HFF-Myc (cell line): ENCODE results near the gene EXOC3.

Experiments used
- DNase-seq: peaks from one replicate; pipeline ENCODE4 v3.0.0-alpha.2; 2011; ENCODE audit warnings: low read depth; ENCODE audit errors: extremely low read depth
- H3K4me3 ChIP-seq: replicated peaks from 2 replicates; pipeline ENCODE4 v1.5.1; 2011; ENCODE audit warnings: low read depth, mild to moderate bottlenecking, control low read depth, low read length
- TF ChIP-seq, protein P1 (sequence below): IDR thresholded peaks from 2 replicates; pipeline ENCODE4 v1.5.1; 2012; ENCODE audit warnings: mild to moderate bottlenecking, low read depth, low read length, control low read depth; ENCODE audit errors: missing control alignments

The EXOC3 gene

DNA sequence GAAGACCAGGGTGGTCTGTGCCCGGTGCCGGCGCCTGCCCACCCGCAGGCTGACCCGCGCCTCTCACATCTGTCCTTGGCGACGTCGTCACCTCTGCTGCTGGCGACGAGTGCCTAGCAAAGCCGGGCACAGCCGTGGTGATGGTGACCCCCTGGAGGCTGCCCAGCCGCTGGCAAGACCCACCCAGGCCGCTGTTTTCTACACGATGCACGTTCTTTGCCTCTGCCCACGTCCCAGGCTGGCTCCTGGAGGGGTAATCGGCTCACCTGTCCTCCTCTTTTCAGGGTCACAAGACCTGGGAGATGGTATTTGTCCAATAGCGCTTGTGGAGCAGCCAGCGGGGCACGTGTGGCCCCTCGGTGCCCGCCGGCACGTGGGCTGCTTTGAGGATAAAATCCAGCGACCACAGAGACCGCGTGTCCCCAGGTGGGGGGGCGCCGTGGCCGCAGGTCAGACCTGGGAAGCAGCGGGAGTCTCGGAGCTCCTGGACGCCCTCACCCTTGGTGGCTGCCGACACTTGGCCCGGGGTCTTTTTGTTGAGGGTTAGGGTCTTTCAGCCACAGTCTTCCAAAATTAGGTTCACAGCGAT is 51.8 kb downstream of the EXOC3 start:
- H3K4me3 ChIP-seq = no peak overlapping the region
- DNase-seq = no peak

DNA sequence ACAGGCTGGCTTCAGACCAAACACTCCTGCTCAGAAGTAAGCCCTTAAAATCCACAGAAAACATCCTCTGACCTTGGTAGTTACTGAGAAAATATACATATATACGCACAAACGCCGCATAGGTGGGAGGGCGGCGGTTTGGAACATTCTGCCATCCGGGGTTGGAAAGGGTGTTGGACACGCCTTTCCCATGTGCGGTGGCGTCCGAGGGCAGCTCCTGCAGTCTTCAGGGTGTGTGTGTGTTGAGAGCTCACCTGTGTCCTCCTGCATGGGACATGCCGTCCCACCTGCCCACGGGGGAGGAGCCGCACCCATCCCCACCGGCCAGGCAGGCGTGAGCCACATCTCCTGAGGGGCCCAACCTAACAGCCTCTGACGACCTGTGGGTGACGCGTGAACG is 53.1 kb downstream of the EXOC3 start:
- TF ChIP-seq, protein P1, sequence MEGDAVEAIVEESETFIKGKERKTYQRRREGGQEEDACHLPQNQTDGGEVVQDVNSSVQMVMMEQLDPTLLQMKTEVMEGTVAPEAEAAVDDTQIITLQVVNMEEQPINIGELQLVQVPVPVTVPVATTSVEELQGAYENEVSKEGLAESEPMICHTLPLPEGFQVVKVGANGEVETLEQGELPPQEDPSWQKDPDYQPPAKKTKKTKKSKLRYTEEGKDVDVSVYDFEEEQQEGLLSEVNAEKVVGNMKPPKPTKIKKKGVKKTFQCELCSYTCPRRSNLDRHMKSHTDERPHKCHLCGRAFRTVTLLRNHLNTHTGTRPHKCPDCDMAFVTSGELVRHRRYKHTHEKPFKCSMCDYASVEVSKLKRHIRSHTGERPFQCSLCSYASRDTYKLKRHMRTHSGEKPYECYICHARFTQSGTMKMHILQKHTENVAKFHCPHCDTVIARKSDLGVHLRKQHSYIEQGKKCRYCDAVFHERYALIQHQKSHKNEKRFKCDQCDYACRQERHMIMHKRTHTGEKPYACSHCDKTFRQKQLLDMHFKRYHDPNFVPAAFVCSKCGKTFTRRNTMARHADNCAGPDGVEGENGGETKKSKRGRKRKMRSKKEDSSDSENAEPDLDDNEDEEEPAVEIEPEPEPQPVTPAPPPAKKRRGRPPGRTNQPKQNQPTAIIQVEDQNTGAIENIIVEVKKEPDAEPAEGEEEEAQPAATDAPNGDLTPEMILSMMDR = no peak

More for the DNA sequence above, 51.8 kb downstream of the EXOC3 start:
- TF ChIP-seq, protein P1 = no peak

DNA sequence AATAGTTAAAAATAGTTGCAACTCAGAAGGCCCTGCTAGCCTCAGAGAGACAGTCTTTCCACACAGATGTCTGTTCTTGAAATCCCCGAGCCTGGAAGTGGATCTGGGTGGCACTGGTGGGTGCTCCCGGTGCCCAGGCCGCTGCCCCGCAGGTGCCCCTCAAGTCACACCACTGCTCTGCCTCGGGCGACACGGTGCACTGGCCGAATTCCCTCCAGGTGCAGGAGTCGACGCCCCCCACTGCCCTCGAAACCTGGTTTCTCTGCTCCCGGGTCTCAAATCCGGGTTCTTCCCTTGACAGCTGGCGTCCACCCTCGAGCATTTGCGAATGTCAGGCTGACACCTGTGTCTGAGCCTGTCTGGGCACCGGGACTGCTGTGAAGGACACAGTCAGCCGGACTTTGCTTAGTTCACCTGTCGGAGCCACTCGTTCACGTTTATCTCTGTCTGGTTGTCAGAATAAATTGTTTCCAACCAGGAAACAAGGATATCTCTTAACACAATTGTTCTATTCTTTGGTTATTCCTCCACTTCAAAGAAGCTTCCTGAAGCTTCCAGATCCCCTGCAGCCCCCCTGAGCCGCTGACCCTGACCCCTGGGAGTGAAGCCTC is 54.2 kb downstream of the EXOC3 start:
- TF ChIP-seq, protein P1 = no peak
- no peak overlapping the region for H3K4me3 ChIP-seq
- DNase-seq = no peak

More for the DNA sequence above, 53.1 kb downstream of the EXOC3 start:
- no peak overlapping the region for H3K4me3 ChIP-seq
- no peak for DNase-seq

DNA sequence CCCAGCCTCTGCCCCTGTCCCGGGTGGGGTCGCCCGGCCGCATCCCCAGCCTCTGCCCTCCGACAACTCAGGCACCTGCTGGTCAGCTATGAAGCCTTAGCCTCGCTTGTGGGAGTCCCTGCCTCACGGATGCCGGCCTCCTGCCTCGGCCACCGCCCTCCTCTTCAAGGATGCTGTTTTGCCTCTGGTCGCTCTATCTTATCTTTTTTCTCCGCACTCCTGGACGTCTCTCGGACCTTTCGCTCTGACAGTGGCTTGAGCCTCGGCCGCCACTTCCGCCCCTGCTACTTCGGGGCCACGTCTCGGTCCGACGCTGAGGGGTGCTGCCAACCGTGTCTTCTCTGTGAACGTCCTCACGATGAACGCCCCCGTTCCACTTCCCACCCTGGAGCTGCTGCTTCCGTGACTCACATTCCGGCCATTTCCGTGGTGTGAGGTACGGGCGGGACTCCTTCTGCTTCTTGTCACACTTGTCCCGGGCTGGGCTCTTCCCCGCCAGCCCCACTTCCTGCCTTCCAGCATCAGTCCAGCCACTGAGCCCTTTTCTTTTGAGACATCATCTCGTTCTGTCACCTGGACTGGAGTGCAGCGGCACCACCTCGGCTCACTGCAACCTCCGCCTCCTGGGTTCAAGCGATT is 55.0 kb downstream of the EXOC3 start:
- DNase-seq = no peak
- TF ChIP-seq, protein P1 = no peak
- H3K4me3 ChIP-seq = no peak overlapping the region

DNA sequence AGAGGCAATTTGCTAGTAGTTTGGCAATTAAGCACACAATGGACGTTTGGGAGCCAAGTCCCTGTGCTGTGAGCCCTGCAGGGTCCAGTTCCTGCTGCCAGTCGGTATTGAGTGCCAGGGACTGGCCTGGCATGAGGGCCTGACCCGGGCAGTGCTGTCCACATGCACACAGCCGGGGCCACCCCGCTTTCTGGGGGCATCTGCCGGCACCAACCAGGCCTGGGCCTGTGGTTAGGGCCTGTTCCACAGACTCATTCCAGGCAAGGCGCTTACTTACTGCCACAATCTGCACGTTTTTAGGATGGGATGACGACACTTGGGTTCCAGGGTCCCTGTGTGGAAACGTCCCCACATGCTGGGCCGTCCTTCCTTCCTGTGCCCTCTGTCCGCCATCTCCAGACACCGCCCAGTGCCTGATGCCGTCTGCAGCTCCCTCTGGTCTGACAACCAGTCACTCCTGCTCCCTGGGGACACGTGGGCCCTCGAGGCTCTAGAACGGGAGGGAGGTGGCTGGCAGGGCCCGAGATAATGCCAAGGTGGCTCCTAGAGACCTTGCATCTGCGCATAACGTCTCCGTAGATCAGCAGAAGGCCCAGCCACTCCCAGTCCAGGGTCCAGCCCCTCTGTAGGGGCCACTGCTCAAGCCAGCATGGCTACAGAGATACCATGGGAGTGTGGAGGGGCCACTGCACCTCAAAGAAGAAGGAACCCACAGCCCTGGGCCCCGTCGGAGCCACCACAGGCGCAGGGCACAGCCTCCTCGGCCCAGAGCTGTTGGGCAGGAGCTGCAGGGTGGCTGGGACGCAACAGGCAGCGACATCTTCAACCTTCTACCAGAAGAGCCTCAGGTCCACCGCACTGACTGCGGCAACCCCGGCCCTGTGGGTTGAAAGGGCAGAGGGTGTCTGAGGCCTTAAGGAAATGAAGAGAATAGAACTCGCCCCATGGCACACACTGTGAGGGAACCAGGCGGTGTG is 56.5 kb downstream of the EXOC3 start:
- TF ChIP-seq, protein P1 = no peak
- no peak overlapping the region for H3K4me3 ChIP-seq
- no peak for DNase-seq

DNA sequence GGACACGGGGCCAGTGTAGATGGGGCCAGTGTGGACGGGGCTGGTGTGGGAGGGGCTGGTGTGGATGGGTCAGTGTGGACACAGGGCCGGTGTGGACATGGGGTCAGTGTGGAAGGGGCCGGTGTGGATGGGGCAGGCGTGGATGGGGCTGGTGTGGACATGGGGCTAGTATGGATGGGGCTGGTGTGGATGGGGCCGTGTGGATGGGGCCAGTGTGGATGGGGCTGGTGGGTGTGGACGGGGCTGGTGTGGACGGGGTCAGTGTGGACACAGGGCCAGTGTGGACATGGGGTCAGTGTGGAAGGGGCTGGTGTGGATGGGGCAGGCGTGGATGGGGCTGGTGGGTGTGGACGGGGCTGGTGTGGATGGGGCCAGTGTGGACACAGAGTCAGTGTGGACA is 57.5 kb downstream of the EXOC3 start:
- H3K4me3 ChIP-seq = no peak overlapping the region
- TF ChIP-seq, protein P1 = no peak
- no peak for DNase-seq
